Adrenal gland (tissue), 12 donors: ENCODE data around the gene CYP21A2. TPM values are rescaled to one million over a fixed set of nuclear protein-coding genes. Genes with fewer than 3 reads are reported as not detected.
"Not testable (repeated sequence)": the region's sequence is repeated elsewhere in the genome, so short reads cannot be mapped to it uniquely, and the experiment has no call there.

Experiments
- DNase-seq, 7 donors: peaks; one replicate each; pipeline ENCODE4 v3.0.0-alpha.2; 2019 to 2020
- H3K27ac ChIP-seq, 5 donors: fragments of 200-600 bp; sonication (generic) in 4 of 5; 1 replicate in 3 of 5; 2 replicates in 2 of 5; pipeline versions ENCODE4 v1.5.1 to v1.8.0; 2016 to 2020; ENCODE audit warnings: mild to moderate bottlenecking in 1 of 5
- H3K27me3 ChIP-seq: fragments of 200-600 bp; 2 replicates; pipeline ENCODE4 v1.8.0; 2021
- H3K36me3 ChIP-seq, 2 donors: fragments of 200-600 bp; replicated peaks in 1 of 2; 1 replicate in 1 of 2; 2 replicates in 1 of 2; pipeline versions ENCODE4 v1.5.1 to v1.8.0; 2018 to 2022
- H3K4me1 ChIP-seq, 2 donors: fragments of 200-600 bp; replicated peaks in 1 of 2; 1 replicate in 1 of 2; 2 replicates in 1 of 2; pipeline versions ENCODE4 v1.5.1 to v1.8.0; 2018 to 2021
- H3K4me3 ChIP-seq, 4 donors: fragments of 200-600 bp; sonication (generic) in 3 of 4; one replicate each; pipeline ENCODE4 v1.5.1; 2016 to 2018
- H3K9me3 ChIP-seq, 3 donors: fragments of 200-600 bp; sonication (generic) in 1 of 3; replicated peaks in 1 of 3; 1 replicate in 2 of 3; 2 replicates in 1 of 3; pipeline versions ENCODE4 v1.5.1 to v1.8.0; 2016 to 2021
- POLR2A ChIP-seq, 2 donors: fragments of 450-650 bp; IDR thresholded peaks; one replicate each; pipeline ENCODE4 v1.6.1; 2017; ENCODE audit warnings: antibody characterized with exemption in 2 of 2, mild to moderate bottlenecking in 2 of 2, moderate library complexity in 1 of 2
- WGBS, 4 donors: extraction: QIAGEN DNeasy Blood & Tissue Kit in 2 of 4; methylation state at CpG; one replicate each; pipeline versions ENCODE4 v1.1.5 to v1.1.7; 2013 to 2017; 5-methylcytosine and 5-hydroxymethylcytosine counted together
- intact Hi-C, 2 donors: fragments of 100-400 bp; cut with DNase I; formaldehyde crosslinking; loops; one replicate each; pipeline versions ENCODE4 v1.14.1 to v1.15.0; 2022 to 2023
- polyA plus RNA-seq, 3 donors: library from polyadenylated mRNA; stranded (reverse); fragments of 200-250 nt in 2 of 3; fragments of 350-450 nt in 1 of 3; fragmentation: Illumina TruSeq in 1 of 3; extraction: RNeasy Lipid Tissue Mini Kit (QIAGEN cat#74804) in 1 of 3; gene quantifications; one replicate each; pipeline ENCODE4 v1.2.3, GENCODE V29; 2013 to 2014
- total RNA-seq, 9 donors: library from RNA; depleted of rRNA in 4 of 9; stranded (reverse); fragments of >200 nt in 4 of 9; fragments of 120-200 nt in 1 of 9; fragmentation: NEBNext Ultra II Directional in 1 of 9; extraction: Animal tissue kit (Norgen Biotek cat#: 25700) in 1 of 9; gene quantifications; one replicate each; pipeline versions ENCODE4 v1.1.0 to v1.2.4, GENCODE V29; 2013 to 2023
- donor health status: healthy with polysubstance abuse.
- donor health status: Bipolar disorder and iron deficiency.
- donor health status: DM: yes; HTN: yes; CAD: no.
- donor health status: DM: no; HTN: no; CAD: no.
- donor health status: DM: no; HTN: no; CAD: no.
- donor health status: DM: yes; HTN: yes; CAD: no.

CYP21A2 gene
- total and polyA plus RNA-seq, 12 donors: 528 to 6,352 (median 2,473) TPM

DNA sequence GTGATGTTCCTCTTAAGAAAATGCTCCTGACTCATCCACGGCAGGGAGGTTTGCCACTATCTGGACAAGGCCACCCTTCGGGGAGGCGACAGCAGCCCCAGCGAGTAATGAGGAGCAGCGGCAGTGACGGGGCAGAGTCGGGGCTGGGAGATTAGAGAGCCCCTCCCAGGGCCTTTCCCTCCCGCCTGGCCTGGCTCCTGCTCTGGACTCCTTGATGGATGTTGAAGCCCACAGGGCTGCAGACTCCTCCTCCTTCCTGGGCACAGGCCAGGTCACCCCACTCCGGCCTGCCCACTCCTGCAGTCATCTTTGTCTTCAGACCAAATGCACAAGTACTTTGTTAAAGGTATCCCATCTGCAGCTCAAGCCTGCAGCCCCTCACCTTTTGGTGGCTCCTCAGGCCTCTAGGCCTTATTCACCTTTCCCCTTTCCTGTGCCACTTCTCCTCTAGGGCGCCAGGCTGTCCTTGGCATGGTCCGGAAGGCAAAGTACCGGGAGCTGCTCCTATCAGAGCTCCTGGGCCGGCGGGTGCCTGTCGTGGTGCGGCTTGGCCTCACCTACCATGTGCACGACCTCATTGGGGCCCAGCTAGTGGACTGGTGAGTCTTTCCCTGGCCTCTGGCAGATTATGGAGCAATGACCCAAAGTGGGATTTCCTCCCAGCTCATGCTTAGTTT, 25.1 kb upstream of the CYP21A2 start:
- peak in 6 of 7 donors; percentile 86 to 98 (median 94) for DNase-seq
- H3K36me3 ChIP-seq, intact Hi-C loops, H3K4me1 ChIP-seq, H3K9me3 ChIP-seq, H3K27me3 ChIP-seq, H3K4me3 ChIP-seq: not testable (repeated sequence)
- WGBS, 4 donors: 27 to 49% (median 36%) methylated on average over 2 to 16 of the region's 17 CpGs
- peak; percentile 46 to 74 for TF ChIP-seq POLR2A (IDR thresholded peaks at IDR 0.05)
- peak overlapping the region; percentile 39 to 87 (median 78) for H3K27ac ChIP-seq

DNA sequence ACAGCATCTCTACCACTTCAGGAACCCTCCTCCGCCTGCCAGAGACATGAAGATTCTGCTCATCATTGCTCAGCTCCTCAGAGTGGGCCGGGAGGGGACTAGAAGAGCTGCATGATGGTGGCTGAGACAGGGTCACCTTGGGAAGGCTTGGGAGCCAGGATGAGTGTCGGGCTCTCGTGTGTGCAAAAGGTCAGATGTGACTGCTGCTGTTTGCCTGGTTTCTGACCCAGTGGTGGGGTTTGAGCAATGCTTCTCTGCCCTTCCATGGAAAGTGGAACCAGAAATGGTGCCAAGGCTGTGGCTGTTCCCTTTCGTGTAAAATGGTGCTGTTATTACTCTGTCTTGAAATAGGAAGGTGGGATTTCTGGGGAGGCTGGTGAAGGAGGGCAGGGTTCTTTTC, 24.5 kb upstream of the CYP21A2 start:
- H3K27me3 ChIP-seq, DNase-seq, H3K27ac ChIP-seq, H3K4me3 ChIP-seq, intact Hi-C loops, H3K36me3 ChIP-seq, H3K4me1 ChIP-seq, H3K9me3 ChIP-seq: not testable (repeated sequence)
- whole genome bisulfite sequencing, 4 donors: no CpG with 5 or more reads among the region's 5 CpGs

DNA sequence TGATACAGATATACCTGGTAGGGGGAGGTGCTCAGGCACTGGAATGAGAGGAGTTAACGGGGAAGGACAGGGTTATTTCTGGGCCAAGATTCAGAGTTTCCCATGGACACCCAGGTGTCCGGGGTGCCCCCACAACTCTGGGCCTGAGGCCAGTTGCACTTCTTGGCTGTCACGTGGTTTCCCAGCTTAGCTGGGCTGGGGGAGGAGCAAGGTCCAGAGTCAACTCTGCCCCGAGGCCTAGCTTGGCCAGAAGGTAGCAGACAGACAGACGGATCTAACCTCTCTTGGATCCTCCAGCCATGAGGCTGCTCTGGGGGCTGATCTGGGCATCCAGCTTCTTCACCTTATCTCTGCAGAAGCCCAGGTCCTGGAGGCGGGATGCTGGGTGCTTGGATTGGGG, 23.7 kb upstream of the CYP21A2 start, which contains the start of gene C4B:
Gene C4B (plus strand): TSS at position 249 of the 400 bp plus-strand sequence. CDS start 51 bp downstream, at position 300.
- intact Hi-C loops, H3K27ac ChIP-seq, H3K4me3 ChIP-seq, H3K9me3 ChIP-seq, DNase-seq, H3K27me3 ChIP-seq, H3K36me3 ChIP-seq, H3K4me1 ChIP-seq: not testable (repeated sequence)
- WGBS, 4 donors: no CpG with 5 or more reads among the region's 6 CpGs

DNA sequence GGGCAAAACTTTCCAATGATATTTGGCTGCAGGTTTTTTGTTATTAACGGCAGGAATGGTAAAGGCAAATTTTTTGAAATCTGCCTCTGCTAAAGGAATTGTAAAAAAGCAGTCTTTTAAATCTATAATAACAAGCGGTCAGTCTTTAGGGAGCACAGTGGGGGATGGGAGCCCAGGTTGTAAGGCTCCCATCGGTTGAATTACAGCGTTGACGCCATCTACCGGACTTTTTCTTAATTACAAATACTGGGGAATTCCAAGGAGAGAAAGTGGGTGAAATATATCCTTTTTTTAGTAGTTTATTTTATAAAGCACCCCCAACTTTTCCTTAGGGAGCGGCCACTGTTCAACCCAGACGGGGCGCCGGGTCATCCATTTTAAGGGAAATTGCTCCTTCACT, 16.1 kb upstream of the CYP21A2 start:
- intact Hi-C loops, H3K27me3 ChIP-seq, H3K36me3 ChIP-seq, DNase-seq, H3K9me3 ChIP-seq, H3K27ac ChIP-seq, H3K4me3 ChIP-seq, H3K4me1 ChIP-seq: not testable (repeated sequence)
- no CpG with 5 or more reads among the region's 10 CpGs for WGBS, 4 donors

DNA sequence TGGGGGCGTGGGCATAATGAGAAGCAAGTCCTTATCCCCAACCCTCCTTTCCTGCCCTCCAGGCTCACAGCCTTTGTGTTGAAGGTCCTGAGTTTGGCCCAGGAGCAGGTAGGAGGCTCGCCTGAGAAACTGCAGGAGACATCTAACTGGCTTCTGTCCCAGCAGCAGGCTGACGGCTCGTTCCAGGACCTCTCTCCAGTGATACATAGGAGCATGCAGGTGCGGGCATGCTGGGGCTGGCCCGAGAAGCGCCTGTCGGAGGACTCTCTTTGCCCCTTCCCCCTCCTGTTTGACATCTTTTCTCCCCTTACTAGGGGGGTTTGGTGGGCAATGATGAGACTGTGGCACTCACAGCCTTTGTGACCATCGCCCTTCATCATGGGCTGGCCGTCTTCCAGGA, 9.6 kb upstream of the CYP21A2 start:
- H3K27ac ChIP-seq, H3K4me1 ChIP-seq: not testable (repeated sequence)

DNA sequence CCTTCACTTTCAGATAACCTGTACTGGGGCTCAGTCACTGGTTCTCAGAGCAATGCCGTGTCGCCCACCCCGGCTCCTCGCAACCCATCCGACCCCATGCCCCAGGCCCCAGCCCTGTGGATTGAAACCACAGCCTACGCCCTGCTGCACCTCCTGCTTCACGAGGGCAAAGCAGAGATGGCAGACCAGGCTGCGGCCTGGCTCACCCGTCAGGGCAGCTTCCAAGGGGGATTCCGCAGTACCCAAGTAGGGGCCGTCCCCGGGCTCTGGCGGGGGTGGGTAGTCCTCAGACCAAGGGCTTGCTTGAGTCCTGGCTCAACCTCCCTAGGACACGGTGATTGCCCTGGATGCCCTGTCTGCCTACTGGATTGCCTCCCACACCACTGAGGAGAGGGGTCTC, 8.7 kb upstream of the CYP21A2 start:
- H3K27me3 ChIP-seq, H3K27ac ChIP-seq, H3K4me3 ChIP-seq, H3K9me3 ChIP-seq, H3K36me3 ChIP-seq, H3K4me1 ChIP-seq, intact Hi-C loops: not testable (repeated sequence)
- peak in 3 of 7 donors; percentile 0 to 11 (median 8) for DNase-seq
- WGBS, 4 donors: 96 to 98% methylated on average over 7 to 8 of the region's 14 CpGs; no CpG with 5 or more reads in 2 of the 4 donors

More for the DNA sequence above, 9.6 kb upstream of the CYP21A2 start:
- H3K4me3 ChIP-seq, H3K9me3 ChIP-seq, H3K27me3 ChIP-seq, intact Hi-C loops, H3K36me3 ChIP-seq: not testable (repeated sequence)
- peak in 4 of 7 donors; percentile 4 to 21 (median 9) for DNase-seq
- WGBS, 4 donors: 89 to 91% methylated on average over 3 to 6 of the region's 10 CpGs; no CpG with 5 or more reads in 2 of the 4 donors

DNA sequence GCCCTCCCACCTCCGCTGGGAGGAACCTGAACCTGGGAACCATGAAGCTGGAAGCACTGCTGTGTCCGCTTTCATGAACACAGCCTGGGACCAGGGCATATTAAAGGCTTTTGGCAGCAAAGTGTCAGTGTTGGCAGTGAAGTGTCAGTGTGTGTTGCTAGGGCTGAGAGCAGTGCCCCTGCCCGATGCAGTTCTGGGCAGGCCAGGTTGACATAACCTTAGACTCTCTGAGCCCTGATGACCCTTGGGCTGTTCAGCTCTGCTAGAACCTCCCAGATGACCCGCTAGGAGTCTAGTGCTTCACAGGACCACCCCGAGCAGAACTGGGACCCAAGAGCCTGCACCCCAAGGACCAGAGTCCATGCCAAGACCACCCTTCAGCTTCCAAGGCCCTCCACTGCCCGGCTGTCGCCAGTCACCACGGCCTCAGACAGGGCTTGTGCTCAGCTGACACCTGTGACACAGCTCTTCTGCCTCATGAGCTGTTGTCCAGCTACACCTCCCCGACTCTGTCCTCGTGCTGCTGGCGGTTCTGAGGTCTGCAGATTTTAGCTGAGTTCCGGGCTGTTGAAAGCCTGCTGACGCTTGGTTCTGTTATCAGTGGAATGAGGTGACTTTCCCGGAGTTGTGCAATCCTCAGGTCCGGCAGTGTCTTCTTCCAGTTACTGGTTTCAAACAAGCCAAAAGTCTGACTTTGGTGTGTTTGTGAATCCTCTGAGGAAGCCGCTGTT, 2.8 kb upstream of the CYP21A2 start:
- intact Hi-C loops, H3K9me3 ChIP-seq, H3K27ac ChIP-seq, DNase-seq, H3K27me3 ChIP-seq, H3K4me3 ChIP-seq, H3K4me1 ChIP-seq, H3K36me3 ChIP-seq: not testable (repeated sequence)
- WGBS, 4 donors: no CpG with 5 or more reads among the region's 16 CpGs

DNA sequence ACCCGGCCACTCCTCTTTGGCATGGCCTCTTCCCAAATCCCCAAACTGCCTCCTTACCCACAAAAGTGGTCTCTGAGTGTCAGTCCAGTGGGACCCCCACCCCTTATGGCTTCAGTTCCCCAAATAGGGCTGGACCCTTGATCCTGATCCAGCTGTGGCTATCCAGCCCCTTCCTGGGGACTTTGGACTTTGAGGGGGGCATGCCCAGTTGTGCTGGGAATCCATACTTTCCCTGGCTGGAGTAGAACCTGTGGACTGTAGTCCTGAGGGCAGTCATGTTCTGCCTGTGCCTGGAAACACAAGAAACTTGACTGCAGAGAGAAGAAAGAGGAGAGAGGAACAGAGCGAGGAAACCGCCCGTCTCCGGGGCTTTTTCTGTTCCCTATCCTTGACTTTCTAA, 1.1 kb upstream of the CYP21A2 start:
- H3K9me3 ChIP-seq, H3K36me3 ChIP-seq, H3K4me3 ChIP-seq, H3K4me1 ChIP-seq, intact Hi-C loops, H3K27me3 ChIP-seq: not testable (repeated sequence)
- DNase-seq: peak in 1 of 7 donors; percentile 13
- peak overlapping the region; percentile 61 to 84 (median 77) for H3K27ac ChIP-seq
- WGBS, 4 donors: 51 to 79% (median 60%) methylated on average over 3 to 5 of the region's 5 CpGs
